T1000 (cell line): ENCODE measurements around the gene COX4I2.

ENCODE experiments used
- DNase-seq: peaks from one replicate; lab custom pipeline; 2025; ENCODE audit warnings: mixed read lengths; lab: John Stamatoyannopoulos, UW

Gene COX4I2

GRCh38 chr20:31677553-31678260 lies 40.0 kb downstream of the COX4I2 start:
- DNase-seq: no peak

DNA sequence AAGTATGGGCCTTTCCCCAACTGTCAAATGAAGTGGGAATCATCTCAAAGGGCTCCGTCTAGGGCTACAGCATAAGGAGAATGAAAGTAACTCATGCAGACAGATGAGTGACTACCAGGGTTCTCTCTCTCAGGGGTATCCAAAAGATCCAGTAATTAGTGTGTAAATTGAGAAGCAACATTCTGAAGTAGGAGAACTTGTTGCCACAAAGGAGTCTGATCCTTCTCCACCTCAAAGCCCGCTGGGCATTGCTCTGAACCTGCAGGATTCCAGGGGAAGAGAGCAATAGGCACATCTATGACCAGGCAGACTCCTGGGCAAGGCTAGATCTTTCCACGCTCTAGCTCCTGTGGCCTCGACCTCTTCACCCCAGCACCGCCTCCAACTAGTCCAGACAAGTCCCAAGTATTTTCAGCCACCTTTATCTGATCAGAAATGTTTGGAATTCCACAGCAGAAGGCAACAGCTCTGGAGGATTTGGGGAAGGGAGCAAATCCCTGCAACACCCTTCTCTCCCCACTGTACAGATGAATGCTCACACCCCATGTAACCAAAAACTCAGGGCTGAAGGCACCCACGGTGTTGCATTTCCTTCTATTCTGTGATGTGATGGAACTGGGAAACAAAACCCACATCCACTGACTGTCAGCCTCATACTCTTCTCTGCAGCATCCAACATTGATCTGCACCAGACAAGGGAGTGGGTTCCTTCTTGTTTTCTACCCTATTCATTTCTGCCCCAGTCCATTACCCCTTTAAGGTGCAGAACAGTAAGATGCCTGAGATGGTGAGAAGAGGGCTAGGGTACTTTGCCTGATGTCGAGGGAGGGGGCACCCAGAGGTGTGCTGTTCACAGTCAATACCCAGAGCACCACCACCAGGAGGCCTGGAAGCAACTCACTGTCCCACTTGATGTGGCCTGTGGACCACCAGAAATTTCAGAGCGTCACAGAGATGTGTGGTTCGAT lies 41.0 kb downstream of the COX4I2 start:
- no peak for DNase-seq

- no peak for DNase-seq
Measured at GRCh38 chr20:31679357-31680285, 41.9 kb downstream of the COX4I2 start.

DNA sequence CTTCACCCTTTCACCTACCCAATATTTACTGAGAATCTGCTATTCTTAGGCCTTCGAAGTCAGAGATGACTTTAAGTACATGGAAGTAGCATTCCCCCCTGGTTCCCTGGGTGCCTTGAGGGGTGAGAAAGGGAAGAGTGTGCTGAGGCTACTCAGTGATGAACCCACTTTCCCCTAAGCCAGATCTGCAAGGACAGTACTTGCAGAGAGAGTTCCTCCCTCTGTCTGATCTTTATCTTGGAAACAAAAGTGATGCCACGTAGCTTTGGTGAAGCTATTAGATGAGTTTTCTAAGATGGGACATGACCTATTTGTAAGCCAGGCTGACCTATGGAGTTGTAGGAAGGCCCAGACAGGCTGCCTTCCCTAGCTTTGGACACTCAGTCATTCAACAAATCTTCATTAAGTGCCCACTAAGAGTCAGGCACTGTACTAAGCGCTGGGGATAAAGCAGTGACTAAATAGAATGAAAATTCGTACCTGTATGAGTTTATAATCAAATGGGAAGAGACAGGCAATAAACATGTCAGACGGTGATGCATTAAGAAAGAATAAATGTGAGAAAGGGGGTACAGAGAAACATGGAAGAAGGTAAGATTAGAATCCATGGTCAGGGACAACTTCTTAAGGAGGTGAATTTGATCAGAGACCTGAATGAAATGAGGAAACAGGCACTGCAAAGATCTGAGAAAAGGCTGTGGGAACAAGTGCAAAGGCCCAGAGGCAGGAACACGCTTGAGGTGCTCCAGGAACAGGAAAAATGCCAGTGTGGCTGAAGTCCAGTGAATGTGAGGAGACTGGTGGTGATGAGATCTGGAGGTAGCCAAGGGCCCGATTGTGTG lies 42.8 kb downstream of the COX4I2 start:
- DNase-seq: no peak

GRCh38 chr20:31681128-31681727 lies 43.5 kb downstream of the COX4I2 start:
- no peak for DNase-seq

DNA sequence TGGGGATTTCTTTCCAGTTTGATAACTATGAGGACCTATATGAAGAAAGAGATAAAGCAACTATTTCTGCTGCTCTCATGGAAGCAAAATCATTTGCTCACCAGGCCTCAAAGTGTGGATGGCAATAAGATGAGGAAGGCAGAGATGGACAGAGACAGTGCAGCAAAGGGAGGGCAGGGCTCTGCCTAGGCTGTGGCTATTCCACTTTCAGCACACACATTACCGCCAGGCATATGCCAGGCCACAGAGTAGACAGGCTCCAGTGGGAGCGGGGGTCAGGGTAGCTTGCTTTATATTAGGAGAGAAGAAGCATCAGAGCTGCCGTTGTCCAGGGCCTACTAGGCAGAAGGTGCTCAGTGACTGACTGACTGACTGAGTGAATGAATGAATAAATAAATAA lies 44.1 kb downstream of the COX4I2 start:
- no peak for DNase-seq

DNA sequence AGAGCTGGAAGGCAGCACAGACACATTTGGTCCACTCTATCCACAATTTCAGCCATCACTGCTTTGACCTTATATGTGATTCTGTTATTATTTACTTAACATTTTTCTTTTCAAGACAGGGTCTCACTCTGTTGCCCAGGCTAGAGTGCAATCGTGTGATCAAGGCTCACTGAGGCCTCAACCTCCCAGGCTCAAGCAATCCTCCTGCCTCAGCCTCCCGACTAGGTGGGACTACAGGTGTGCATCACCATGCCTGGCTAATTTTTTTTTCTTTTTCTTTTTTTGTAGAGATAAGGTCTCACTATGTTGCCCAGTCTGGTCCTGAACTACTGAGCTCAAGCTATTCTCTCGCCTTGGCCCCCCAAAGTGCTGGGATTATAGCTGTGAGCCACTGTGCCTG lies 44.6 kb downstream of the COX4I2 start:
- no peak for DNase-seq

DNA sequence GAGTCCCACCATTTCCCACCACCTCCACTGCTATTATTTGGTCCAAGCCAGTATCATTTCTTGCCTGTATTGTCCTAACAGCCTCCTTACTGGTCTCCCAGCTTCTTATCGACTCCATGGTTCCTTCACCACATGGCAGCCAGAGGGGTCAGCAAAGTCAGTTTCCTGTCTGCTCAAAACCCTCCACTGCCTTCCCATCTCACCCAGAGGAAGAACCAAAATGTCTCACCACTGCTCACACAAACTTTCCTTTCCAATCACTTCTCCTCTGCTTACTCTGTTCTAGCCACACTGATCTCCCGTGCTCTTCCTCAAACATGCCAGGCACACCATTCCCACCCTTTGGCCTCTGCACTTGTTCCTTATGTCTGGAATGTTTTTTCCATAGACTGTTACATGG lies 45.2 kb downstream of the COX4I2 start:
- no peak for DNase-seq

- no peak for DNase-seq
Measured at GRCh38 chr20:31684153-31685015, 46.7 kb downstream of the COX4I2 start.

- DNase-seq: no peak
Measured at GRCh38 chr20:31685853-31686643, 48.3 kb downstream of the COX4I2 start.

DNA sequence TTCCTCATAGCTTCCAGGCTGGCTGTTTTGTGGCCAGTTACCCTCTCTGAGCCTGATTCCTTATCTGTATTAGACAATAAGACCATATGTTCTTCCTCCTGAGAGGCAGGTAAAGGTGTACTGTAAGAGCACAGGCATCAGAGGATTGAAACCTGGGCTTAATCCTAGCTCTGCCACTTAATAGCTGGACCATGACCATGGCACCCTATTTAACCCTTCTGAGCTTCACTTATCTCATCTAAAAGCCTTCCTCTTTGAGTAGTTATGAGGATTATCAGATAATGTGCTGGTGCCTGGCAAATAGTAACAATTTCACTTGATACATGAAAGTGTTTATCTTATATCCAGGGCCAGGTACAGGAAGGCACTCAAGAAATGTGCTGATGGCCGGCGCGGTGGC lies 50.1 kb downstream of the COX4I2 start:
- no peak for DNase-seq

- DNase-seq: no peak
Measured at GRCh38 chr20:31689141-31689540, 51.4 kb downstream of the COX4I2 start.

DNA sequence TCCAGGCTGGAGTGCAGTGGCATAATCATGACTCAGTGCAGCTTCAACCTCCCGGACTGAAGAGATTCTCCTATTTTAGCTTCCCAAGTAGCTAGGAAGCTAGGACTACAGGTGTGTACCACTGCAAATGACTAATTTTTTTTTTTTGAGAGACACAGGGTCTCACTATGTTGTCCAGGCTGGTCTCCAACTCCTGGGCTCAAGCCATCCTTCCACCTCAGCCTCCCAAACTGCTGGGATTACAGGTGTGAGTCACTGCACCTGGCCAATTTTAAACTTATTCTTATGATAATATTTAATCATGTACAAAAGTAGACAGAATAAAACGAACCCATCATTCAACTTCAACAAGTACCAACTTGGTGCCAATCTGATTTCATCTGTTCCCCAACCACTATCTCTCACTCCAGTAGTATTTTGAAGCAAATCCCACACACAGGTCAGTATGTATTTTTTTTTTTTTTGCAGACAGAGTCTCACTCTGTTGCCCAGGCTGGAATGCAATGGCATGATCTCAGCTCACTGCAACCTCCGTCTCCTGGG lies 52.5 kb downstream of the COX4I2 start:
- DNase-seq: no peak

- DNase-seq: no peak
Measured at GRCh38 chr20:31691646-31692275, 54.0 kb downstream of the COX4I2 start.

DNA sequence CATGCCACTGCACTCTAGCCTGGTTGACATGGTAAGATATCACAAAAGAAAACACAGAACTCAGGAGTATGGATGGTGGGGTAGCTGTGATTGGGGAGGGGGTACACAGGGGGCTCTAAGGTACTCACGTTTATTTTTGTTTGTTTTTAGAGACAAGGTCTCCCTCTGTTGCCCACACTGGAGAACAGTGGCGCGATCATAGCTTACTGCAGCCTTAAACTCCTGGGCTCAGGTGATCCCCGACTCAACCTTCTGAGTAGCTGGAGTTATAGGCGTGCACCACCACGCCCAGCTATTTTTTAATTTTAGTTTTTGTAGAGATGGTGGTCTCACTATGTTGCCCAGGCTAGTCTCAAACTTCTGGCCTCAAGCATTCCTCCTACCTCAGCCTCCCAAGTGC lies 55.7 kb downstream of the COX4I2 start:
- no peak for DNase-seq

DNA sequence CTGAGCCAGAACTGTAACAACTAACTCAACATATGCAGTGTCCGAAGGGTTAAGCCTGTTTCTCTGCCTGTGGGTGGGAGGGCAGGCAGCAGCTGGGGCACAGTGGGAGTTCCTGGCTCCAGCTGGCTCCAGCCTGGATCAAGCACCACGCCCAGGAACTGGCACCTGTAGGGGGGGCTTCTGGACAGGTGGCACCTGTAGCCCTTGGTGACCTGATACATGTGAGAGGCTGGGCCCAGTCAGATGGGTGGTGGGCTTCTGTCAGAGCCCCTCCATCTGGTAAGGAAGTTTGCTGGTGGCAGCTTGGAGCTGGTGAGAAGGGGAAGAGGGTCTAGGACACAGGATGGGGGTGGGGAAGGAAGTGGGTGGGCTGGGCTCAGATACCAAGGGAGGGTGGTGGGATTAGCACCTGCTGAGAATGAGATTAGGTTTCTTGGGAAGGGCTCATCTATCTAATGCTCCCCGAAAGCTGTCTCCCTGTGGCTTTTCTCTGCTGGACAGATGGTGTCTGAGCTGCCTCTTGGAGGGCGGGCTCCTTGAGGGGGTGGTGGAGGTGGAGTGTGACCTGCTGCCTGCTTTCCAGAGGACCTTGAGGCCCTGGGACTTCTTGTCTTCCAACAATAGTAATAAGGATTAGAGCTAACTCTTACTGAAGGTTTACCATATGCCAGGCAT lies 56.4 kb downstream of the COX4I2 start:
- DNase-seq: no peak
